Measurements from ENCODE around the gene TLE6.
"Not testable (repeated sequence)": the region's sequence is repeated elsewhere in the genome, so short reads cannot be mapped to it uniquely, and the experiment has no call there.

The TLE6 gene

GRCh38 chr19:3028305-3029064, 51.1 kb downstream of the TLE6 start:
- DNase-seq (ENCODE audit: low read depth, low spot score): no peak

- no peak for DNase-seq (ENCODE audit: low read depth, low spot score)
Observed at GRCh38 chr19:3029065-3029923, 51.9 kb downstream of the TLE6 start, which contains the start of gene TLE2. Gene TLE2, minus strand, starts transcription at chr19:3029280. Its CDS starts 376 bp downstream, at chr19:3028904.

GRCh38 chr19:3031607-3031867, 54.2 kb downstream of the TLE6 start:
- DNase-seq (ENCODE audit: low read depth, low spot score): no peak

- DNase-seq (ENCODE audit: low read depth, low spot score): no peak
Observed at GRCh38 chr19:3033595-3034405, 56.4 kb downstream of the TLE6 start.

GRCh38 chr19:3034406-3034655, 57.0 kb downstream of the TLE6 start:
- no peak for DNase-seq (ENCODE audit: low read depth, low spot score)

GRCh38 chr19:3034656-3035541, 57.5 kb downstream of the TLE6 start:
- peak; percentile 71 for DNase-seq (ENCODE audit: low read depth, low spot score)

GRCh38 chr19:3035542-3036118, 58.3 kb downstream of the TLE6 start:
- DNase-seq (ENCODE audit: low read depth, low spot score): peak; percentile 100

GRCh38 chr19:3036119-3036976, 59.0 kb downstream of the TLE6 start:
- peak; percentile 97 for DNase-seq (ENCODE audit: low read depth, low spot score)

GRCh38 chr19:3036977-3037544, 59.7 kb downstream of the TLE6 start:
- not testable (repeated sequence) for DNase-seq (ENCODE audit: low read depth, low spot score)

- DNase-seq (ENCODE audit: low read depth, low spot score): no peak
Observed at GRCh38 chr19:3038214-3038613, 60.9 kb downstream of the TLE6 start.

- no peak for DNase-seq (ENCODE audit: low read depth, low spot score)
Observed at GRCh38 chr19:3039125-3039524, 61.8 kb downstream of the TLE6 start.

- DNase-seq (ENCODE audit: low read depth, low spot score): no peak
Observed at GRCh38 chr19:3039641-3040077, 62.3 kb downstream of the TLE6 start.

GRCh38 chr19:3041327-3041726, 64.0 kb downstream of the TLE6 start:
- DNase-seq (ENCODE audit: low read depth, low spot score): no peak

GRCh38 chr19:3041761-3042620, 64.6 kb downstream of the TLE6 start:
- DNase-seq (ENCODE audit: low read depth, low spot score): no peak

- DNase-seq (ENCODE audit: low read depth, low spot score): no peak
Observed at GRCh38 chr19:3042621-3043267, 65.4 kb downstream of the TLE6 start.
